K562 (cell line): ENCODE results near the gene ORAI3. TPM values are rescaled to one million over a fixed set of nuclear protein-coding genes. Genes with fewer than 3 reads are reported as not detected.

Source experiments
- GABPA ChIP-seq: fragments of 200-800 bp; sonication (Bioruptor generic); conservative IDR thresholded peaks from 2 replicates; pipeline ENCODE4 v1.6.1; 2016; ENCODE audit warnings: low read depth, missing genetic modification characterization, missing compliant biosample characterization
- HDAC1 ChIP-seq, 2 experiments: fragments of 450-650 bp; IDR thresholded peaks; 2 replicates each; pipeline ENCODE4 v1.6.1; 2016 to 2017; ENCODE audit warnings: inconsistent platforms in 1 of 2, mild to moderate bottlenecking in 1 of 2, moderate library complexity in 1 of 2
- HMGN3 ChIP-seq: IDR thresholded peaks from 2 replicates; pipeline ENCODE4 v1.6.1; 2011; ENCODE audit warnings: borderline replicate concordance, low read depth, mild to moderate bottlenecking, mixed read lengths, low read length; ENCODE audit not compliant: insufficient read length; ENCODE audit errors: extremely low read depth
- KLF6 ChIP-seq: fragments of 250-450 bp; sonication (Bioruptor Pico); IDR thresholded peaks from 2 replicates; pipeline ENCODE4 v1.4.0; 2020; ENCODE audit warnings: mild to moderate bottlenecking, moderate library complexity, borderline replicate concordance
- MECOM ChIP-seq: fragments of 250-450 bp; sonication (Bioruptor Pico); IDR thresholded peaks from 2 replicates; pipeline ENCODE4 v1.8.0; 2022; ENCODE audit warnings: inconsistent platforms
- NR2C2 ChIP-seq, 2 experiments: fragments of 200-800 bp in 1 of 2; sonication (Bioruptor generic) in 1 of 2; sonication (generic) in 1 of 2; formaldehyde crosslinking in 1 of 2; IDR thresholded peaks; 2 replicates each; pipeline versions ENCODE4 v1.6.1 to v1.8.0; 2016 to 2022; ENCODE audit warnings: mild to moderate bottlenecking in 1 of 2, missing compliant biosample characterization in 1 of 2, missing genetic modification characterization in 1 of 2, missing genetic modification reagents in 1 of 2
- RFX5 ChIP-seq: IDR thresholded peaks from 2 replicates; pipeline ENCODE4 v1.6.1; 2011; ENCODE audit warnings: low read depth, mild to moderate bottlenecking, improper control_type of control experiment, low read length
- polyA plus RNA-seq, 8 experiments: library from polyadenylated mRNA; depleted of rRNA in 4 of 8; stranded (reverse) in 5 of 8; unstranded in 3 of 8; fragments of >200 nt; fragmentation: Nextera tagmentation in 2 of 8; fragmentation: Illumina TruSeq in 1 of 8; extraction: Ambion mirVana in 2 of 8; extraction: Trizol in 1 of 8; gene quantifications; 2 replicates each; pipeline versions ENCODE4 v1.2.1 to v1.2.3, GENCODE V29; 2011 to 2014; ENCODE audit warnings: inconsistent platforms in 1 of 8, missing spikeins in 1 of 8
- total RNA-seq, 7 experiments: library from RNA; depleted of rRNA in 6 of 7; stranded (reverse); fragments of >200 nt in 6 of 7; fragmentation: Illumina TruSeq in 2 of 7; extraction: Trizol in 2 of 7; gene quantifications; 2 replicates each; pipeline versions ENCODE4 v1.2.1 to v1.2.3, GENCODE V29; 2011 to 2021; ENCODE audit warnings: low replicate concordance in 1 of 7
- TF ChIP-seq, protein P1 (sequence below), 3 experiments: fragments of 200-800 bp in 1 of 3; sonication (Bioruptor generic) in 1 of 3; sonication (generic) in 1 of 3; formaldehyde crosslinking in 1 of 3; IDR thresholded peaks; 2 replicates each; pipeline versions ENCODE4 v1.6.1 to v1.8.0; 2016 to 2022; ENCODE audit warnings: mild to moderate bottlenecking in 2 of 3, missing compliant biosample characterization in 2 of 3, missing genetic modification characterization in 2 of 3, missing genetic modification reagents in 1 of 3
- TF ChIP-seq, protein P2 (sequence below): IDR thresholded peaks from 2 replicates; pipeline ENCODE4 v1.6.1; 2012; ENCODE audit warnings: low read depth, low read length, improper control_type of control experiment, borderline replicate concordance
- TF ChIP-seq, protein P3 (sequence below): fragments of 250-450 bp; sonication (Bioruptor Pico); IDR thresholded peaks from 2 replicates; pipeline ENCODE4 v1.9.0; 2021; ENCODE audit warnings: mild to moderate bottlenecking
- TF ChIP-seq, protein P4 (sequence below): sonication (generic); formaldehyde crosslinking; IDR thresholded peaks from 2 replicates; pipeline ENCODE4 v1.8.0; 2022; ENCODE audit warnings: mild to moderate bottlenecking, missing genetic modification reagents
- TF ChIP-seq, protein P5 (sequence below): IDR thresholded peaks from 3 replicates; pipeline ENCODE4 v1.6.1; 2011; ENCODE audit warnings: borderline replicate concordance, mild to moderate bottlenecking; ENCODE audit not compliant: insufficient read length, insufficient read depth
- TF ChIP-seq, protein P6 (sequence below): fragments of 250-450 bp; sonication (Bioruptor Pico); IDR thresholded peaks from 2 replicates; pipeline ENCODE4 v1.8.0; 2022; ENCODE audit warnings: inconsistent platforms, mild to moderate bottlenecking, moderate library complexity, borderline replicate concordance

The ORAI3 gene
- total and polyA plus RNA-seq, 9 of the 15 experiments (the other 6 are each of a cell fraction or from before 2014, with no cell fraction given): 4.9 to 23.3 (median 14.1) TPM

DNA sequence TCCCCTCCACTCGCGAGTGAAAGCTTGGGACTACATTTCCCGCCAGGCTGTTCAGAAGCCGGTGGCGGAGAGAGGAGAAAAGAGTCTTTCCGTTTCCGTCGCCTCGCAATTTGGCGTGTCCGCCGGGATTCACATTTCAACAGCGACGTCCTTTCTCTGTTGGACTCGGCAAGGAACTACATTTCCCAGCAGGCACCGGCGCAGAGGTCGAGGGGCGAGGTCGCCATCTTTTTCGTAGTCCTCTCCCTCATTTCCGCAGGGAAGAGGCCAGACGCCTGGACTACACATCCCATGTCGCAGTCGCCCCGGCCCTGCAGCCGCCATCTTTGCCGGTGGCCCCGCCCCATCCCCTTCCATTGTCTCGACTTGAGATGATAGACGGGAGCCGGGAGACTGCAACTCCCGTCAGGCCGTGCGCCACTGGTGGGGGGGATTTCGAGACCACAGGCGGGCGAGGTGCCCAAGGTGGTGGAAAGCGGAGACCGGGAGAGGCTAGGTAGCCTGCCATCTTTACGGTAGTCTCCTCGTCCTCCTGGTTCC lies 26.4 kb upstream of the ORAI3 start (continued):
- TF ChIP-seq, protein P1, sequence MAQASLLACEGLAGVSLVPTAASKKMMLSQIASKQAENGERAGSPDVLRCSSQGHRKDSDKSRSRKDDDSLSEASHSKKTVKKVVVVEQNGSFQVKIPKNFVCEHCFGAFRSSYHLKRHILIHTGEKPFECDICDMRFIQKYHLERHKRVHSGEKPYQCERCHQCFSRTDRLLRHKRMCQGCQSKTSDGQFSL (CRISPR knock-in tag; IDR thresholded peaks at IDR 0.05): peak; percentile 99
- TF ChIP-seq, protein P1 (tag; IDR thresholded peaks at IDR 0.05): peak in 1 of 2 experiments; percentile 96; a peak in 2 of 4 replicates
- TF ChIP-seq, protein P2, sequence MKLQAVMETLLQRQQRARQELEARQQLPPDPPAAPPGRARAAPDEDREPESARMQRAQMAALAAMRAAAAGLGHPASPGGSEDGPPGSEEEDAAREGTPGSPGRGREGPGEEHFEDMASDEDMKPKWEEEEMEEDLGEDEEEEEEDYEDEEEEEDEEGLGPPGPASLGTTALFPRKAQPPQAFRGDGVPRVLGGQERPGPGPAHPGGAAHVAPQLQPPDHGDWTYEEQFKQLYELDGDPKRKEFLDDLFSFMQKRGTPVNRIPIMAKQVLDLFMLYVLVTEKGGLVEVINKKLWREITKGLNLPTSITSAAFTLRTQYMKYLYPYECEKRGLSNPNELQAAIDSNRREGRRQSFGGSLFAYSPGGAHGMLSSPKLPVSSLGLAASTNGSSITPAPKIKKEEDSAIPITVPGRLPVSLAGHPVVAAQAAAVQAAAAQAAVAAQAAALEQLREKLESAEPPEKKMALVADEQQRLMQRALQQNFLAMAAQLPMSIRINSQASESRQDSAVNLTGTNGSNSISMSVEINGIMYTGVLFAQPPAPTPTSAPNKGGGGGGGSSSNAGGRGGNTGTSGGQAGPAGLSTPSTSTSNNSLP: no peak
- TF ChIP-seq HDAC1 (IDR thresholded peaks at IDR 0.05) (no peak), GABPA (tag) (peak; percentile 98), KLF6 (CRISPR knock-in tag) (peak; percentile 92; the same call in 1 of the 2 replicates), RFX5 (no peak), NR2C2 (CRISPR knock-in tag; IDR thresholded peaks at IDR 0.05) (peak; percentile 100), NR2C2 (tag; IDR thresholded peaks at IDR 0.05) (peak; percentile 100), MECOM (CRISPR knock-in tag) (no peak), HMGN3 (no peak)
- TF ChIP-seq, protein P3, sequence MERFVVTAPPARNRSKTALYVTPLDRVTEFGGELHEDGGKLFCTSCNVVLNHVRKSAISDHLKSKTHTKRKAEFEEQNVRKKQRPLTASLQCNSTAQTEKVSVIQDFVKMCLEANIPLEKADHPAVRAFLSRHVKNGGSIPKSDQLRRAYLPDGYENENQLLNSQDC (CRISPR knock-in tag): no peak
- TF ChIP-seq, protein P4, sequence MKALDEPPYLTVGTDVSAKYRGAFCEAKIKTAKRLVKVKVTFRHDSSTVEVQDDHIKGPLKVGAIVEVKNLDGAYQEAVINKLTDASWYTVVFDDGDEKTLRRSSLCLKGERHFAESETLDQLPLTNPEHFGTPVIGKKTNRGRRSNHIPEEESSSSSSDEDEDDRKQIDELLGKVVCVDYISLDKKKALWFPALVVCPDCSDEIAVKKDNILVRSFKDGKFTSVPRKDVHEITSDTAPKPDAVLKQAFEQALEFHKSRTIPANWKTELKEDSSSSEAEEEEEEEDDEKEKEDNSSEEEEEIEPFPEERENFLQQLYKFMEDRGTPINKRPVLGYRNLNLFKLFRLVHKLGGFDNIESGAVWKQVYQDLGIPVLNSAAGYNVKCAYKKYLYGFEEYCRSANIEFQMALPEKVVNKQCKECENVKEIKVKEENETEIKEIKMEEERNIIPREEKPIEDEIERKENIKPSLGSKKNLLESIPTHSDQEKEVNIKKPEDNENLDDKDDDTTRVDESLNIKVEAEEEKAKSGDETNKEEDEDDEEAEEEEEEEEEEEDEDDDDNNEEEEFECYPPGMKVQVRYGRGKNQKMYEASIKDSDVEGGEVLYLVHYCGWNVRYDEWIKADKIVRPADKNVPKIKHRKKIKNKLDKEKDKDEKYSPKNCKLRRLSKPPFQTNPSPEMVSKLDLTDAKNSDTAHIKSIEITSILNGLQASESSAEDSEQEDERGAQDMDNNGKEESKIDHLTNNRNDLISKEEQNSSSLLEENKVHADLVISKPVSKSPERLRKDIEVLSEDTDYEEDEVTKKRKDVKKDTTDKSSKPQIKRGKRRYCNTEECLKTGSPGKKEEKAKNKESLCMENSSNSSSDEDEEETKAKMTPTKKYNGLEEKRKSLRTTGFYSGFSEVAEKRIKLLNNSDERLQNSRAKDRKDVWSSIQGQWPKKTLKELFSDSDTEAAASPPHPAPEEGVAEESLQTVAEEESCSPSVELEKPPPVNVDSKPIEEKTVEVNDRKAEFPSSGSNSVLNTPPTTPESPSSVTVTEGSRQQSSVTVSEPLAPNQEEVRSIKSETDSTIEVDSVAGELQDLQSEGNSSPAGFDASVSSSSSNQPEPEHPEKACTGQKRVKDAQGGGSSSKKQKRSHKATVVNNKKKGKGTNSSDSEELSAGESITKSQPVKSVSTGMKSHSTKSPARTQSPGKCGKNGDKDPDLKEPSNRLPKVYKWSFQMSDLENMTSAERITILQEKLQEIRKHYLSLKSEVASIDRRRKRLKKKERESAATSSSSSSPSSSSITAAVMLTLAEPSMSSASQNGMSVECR (CRISPR knock-in tag): peak; percentile 84
- TF ChIP-seq, protein P5, sequence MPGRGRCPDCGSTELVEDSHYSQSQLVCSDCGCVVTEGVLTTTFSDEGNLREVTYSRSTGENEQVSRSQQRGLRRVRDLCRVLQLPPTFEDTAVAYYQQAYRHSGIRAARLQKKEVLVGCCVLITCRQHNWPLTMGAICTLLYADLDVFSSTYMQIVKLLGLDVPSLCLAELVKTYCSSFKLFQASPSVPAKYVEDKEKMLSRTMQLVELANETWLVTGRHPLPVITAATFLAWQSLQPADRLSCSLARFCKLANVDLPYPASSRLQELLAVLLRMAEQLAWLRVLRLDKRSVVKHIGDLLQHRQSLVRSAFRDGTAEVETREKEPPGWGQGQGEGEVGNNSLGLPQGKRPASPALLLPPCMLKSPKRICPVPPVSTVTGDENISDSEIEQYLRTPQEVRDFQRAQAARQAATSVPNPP: no peak
- TF ChIP-seq, protein P6, sequence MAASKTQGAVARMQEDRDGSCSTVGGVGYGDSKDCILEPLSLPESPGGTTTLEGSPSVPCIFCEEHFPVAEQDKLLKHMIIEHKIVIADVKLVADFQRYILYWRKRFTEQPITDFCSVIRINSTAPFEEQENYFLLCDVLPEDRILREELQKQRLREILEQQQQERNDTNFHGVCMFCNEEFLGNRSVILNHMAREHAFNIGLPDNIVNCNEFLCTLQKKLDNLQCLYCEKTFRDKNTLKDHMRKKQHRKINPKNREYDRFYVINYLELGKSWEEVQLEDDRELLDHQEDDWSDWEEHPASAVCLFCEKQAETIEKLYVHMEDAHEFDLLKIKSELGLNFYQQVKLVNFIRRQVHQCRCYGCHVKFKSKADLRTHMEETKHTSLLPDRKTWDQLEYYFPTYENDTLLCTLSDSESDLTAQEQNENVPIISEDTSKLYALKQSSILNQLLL (CRISPR knock-in tag): no peak
